CD4-positive, alpha-beta T cell treated with Interleukin-15 for 1 hour (primary cell): Measurements from ENCODE around the gene NOP58.
"Not testable (repeated sequence)": the region's sequence is repeated elsewhere in the genome, so short reads cannot be mapped to it uniquely, and the experiment has no call there.

Experiments
- DNase-seq: peaks from one replicate; pipeline ENCODE4 v3.0.0-alpha.2; 2020

NOP58 gene

GRCh38 chr2:202311823-202312388 is 46.3 kb downstream of the NOP58 start:
- DNase-seq, result no peak

GRCh38 chr2:202314116-202314515 is 48.6 kb downstream of the NOP58 start:
- DNase-seq, result no peak

- no peak for DNase-seq
Observed at GRCh38 chr2:202317080-202317857, 51.7 kb downstream of the NOP58 start.

GRCh38 chr2:202320362-202320761 is 54.8 kb downstream of the NOP58 start:
- not testable (repeated sequence) for DNase-seq

- DNase-seq, result no peak
Observed at GRCh38 chr2:202322435-202322834, 56.9 kb downstream of the NOP58 start.

- no peak for DNase-seq
Observed at GRCh38 chr2:202327858-202328257, 62.3 kb downstream of the NOP58 start.

GRCh38 chr2:202335791-202336467 is 70.4 kb downstream of the NOP58 start:
- no peak for DNase-seq

GRCh38 chr2:202337151-202337550 is 71.6 kb downstream of the NOP58 start:
- DNase-seq, result no peak

GRCh38 chr2:202337706-202338346 is 72.3 kb downstream of the NOP58 start:
- DNase-seq, result no peak

- DNase-seq, result no peak
Observed at GRCh38 chr2:202339071-202339870, 73.7 kb downstream of the NOP58 start.

GRCh38 chr2:202344178-202344577 is 78.6 kb downstream of the NOP58 start:
- DNase-seq, result no peak

GRCh38 chr2:202346180-202346579 is 80.6 kb downstream of the NOP58 start:
- DNase-seq, result no peak
